ENCODE results near the gene ANKRD44.
"Not testable (repeated sequence)": the region's sequence is repeated elsewhere in the genome, so short reads cannot be mapped to it uniquely, and the experiment has no call there.

The ANKRD44 gene

DNA sequence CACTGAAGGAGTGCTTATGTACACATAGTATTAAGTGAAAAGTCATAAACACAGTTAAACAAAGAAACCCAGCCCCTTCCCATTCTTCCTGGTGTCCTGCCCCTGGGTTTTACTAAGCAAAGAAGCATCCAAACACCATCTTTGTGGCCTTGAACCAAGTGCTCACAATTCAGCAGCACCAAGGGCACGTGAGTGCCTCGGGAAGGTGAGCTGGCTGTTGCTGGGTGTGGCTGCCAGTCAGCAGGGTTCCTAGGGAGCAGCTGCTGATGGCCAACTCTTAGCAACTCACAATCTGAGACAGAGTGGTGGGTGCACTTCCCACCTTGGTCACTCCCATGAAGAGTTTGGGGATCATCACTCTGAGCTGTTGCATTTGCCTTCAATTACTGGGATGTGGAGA, 286.4 kb downstream of the ANKRD44 start:
- no peak for DNase-seq (ENCODE audit: low spot score)

DNA sequence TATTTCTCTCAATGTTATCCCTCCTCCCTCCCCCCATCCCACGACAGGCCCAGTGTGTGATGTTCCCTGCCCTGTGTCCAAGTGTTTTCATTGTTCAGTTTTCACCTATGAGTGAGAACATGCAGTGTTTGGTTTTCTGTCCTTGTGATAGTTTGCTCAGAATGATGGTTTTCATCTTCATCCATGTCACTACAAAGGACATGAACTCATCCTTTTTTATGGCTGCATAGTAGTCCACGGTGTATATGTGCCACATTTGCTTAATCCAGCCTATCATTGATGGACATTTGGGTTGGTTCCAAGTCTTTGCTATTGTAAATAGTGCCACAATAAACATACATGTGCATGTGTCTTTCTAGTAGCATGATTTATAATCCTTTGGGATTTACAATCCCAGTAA, 289.7 kb downstream of the ANKRD44 start:
- not testable (repeated sequence) for DNase-seq (ENCODE audit: low spot score)

GRCh38 chr2:197013098-197013497, 297.5 kb downstream of the ANKRD44 start:
- no peak for DNase-seq (ENCODE audit: low spot score)

DNA sequence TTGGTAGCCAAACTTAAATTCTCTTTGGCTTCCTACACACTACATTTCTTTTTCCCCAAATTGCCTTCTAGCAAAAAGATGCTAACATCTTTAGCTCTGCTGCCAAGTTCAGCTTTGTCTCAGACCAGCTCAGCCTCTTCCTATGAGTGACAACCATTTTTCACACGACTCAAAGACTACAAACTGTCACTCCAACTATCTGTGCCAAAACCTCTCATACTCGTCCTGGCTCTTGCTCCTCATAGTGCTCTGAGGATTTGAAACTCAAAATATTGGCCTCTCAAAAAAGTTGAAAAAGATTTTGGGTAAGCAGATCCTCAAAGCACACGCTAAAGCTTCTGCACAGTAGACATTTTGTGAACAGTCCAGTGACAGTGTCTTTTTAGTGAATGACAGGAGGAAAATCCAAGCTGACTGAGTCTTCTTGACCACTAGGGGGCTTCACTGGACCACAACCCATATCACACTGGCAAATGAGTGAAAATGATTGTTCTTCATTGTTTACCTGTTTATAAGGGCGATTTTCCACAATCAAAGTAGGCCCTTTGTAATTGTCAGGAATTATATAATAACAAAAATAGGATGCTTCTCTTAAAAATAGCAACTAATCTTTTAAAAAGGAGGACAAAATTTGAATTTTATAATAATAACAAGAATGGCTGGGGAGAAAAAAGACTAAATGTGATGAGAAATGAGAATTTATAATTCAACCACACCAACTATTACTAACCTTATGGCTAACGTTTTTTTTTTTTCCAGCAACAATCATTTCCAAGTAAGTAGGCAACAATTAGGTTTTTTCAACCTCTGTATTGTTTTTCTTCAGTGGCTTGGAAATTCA, 298.6 kb downstream of the ANKRD44 start:
- peak; percentile 46 for DNase-seq (ENCODE audit: low spot score)

- no peak for DNase-seq (ENCODE audit: low spot score)
Observed at GRCh38 chr2:197011021-197011417, 299.6 kb downstream of the ANKRD44 start.

- DNase-seq (ENCODE audit: low spot score) = no peak
Observed at GRCh38 chr2:197010200-197011020, 300.2 kb downstream of the ANKRD44 start.

DNA sequence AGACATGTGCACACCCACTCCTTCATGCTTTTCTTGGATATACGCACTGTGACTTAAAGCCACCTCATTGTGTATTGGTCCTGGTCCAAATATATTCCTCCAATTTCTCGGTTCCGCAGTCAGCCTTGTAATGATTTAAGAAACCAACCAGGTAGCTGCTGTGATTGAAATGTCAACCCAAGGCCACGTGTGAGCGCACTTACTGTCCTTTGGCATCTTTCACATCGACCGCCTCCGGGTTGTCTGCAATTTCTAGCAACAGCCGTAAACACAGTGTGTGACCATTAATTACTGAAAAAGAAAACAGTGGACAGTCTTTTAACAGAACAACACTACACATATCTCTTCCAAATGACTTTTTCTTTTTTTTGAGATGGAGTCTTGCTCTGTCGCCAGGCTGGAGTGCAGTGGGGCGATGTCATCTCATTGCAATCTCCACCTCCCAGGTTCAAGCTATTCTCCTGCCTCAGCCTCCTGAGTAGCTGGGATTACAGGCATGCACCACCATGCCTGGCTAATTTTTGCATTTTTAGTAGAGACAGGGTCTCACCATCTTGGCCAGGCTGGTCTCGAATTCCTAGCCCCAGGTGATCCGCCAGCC, 301.7 kb downstream of the ANKRD44 start:
- DNase-seq (ENCODE audit: low spot score) = not testable (repeated sequence)

- peak; percentile 6 for DNase-seq (ENCODE audit: low spot score)
Observed at GRCh38 chr2:197007716-197008628, 302.6 kb downstream of the ANKRD44 start.

- DNase-seq (ENCODE audit: low spot score) = no peak
Observed at GRCh38 chr2:197001921-197002320, 308.7 kb downstream of the ANKRD44 start.

- DNase-seq (ENCODE audit: low spot score) = no peak
Observed at GRCh38 chr2:196995757-196996314, 314.7 kb downstream of the ANKRD44 start.

GRCh38 chr2:196994764-196995163, 315.8 kb downstream of the ANKRD44 start:
- DNase-seq (ENCODE audit: low spot score) = no peak

DNA sequence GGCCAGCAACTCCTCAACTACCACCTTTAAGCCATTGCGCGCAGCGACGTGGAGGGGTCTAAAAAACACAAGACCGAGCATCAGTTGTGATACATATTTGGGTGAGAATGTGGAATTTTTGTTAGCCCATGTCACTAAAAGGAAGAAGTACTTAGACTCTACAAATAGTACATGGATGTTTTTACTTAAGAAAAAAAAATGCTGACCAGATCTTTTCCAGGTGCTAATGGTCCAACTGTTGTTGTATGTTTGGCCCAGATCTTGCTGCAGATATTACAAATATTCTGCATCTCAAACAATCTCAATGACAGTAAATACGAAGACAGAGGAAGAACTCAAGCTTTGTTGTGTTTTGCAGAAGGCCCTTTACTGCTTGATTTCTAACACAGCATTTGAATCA, 317.0 kb downstream of the ANKRD44 start:
- DNase-seq (ENCODE audit: low spot score) = no peak

GRCh38 chr2:196992466-196992865, 318.1 kb downstream of the ANKRD44 start:
- no peak for DNase-seq (ENCODE audit: low spot score)

GRCh38 chr2:196990788-196991461, 319.7 kb downstream of the ANKRD44 start:
- no peak for DNase-seq (ENCODE audit: low spot score)

DNA sequence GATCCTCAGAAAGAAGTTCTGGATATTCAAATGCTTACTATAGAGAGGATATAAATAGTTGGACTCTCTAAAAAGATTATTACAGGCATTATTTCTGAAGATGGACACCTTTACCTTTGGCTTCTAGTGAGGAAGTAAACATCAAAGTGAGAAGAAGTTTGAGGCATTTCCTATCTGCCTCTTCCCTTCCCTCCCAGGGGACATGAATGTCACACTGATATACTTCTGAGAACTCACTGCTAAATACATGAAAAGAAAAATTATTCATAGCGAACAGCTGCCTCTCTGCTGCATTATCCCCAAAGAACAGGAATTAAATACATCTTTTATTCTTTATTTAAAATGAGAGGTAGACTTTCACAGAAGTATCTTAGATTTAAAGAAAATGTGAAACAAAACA, 320.5 kb downstream of the ANKRD44 start:
- DNase-seq (ENCODE audit: low spot score) = no peak

DNA sequence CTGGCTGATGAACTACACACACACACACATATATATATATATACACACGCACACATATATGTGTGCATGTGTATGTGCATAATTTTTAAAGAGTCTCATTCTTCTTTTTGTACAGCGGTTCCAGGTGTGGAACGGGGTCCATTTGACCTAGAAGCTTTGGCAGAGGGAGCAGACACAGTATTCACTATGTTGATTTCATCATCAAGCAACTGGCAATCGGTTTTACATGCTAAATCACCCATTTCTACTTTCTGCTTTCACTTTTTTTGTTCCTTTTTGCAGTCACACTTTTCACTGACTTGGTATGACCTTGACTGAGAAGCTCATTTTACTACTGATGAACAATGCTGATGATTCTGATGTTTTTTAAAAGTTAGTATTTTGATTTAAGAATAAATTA, 321.1 kb downstream of the ANKRD44 start:
- DNase-seq (ENCODE audit: low spot score) = no peak

DNA sequence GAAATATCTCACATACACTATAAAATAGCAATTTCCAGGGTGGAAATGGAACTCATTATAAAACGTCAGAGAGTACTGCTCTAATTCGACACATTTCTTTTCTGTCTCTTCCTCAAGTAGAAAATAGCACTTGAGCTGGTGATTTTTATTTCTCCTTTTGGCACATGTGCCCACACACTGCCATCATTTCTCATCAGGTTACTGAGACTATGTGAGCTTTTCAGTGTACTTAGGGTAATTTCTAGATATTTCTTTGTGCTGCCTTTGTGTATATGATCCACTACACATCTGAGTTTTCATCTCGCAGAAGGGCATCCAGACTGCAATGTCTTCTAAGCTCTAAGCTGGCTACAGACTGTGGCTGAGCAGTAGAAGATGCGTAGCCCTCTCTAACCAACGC, 321.9 kb downstream of the ANKRD44 start:
- no peak for DNase-seq (ENCODE audit: low spot score)

- peak; percentile 78 for DNase-seq (ENCODE audit: low spot score)
Observed at GRCh38 chr2:196987649-196988364, 322.8 kb downstream of the ANKRD44 start.

DNA sequence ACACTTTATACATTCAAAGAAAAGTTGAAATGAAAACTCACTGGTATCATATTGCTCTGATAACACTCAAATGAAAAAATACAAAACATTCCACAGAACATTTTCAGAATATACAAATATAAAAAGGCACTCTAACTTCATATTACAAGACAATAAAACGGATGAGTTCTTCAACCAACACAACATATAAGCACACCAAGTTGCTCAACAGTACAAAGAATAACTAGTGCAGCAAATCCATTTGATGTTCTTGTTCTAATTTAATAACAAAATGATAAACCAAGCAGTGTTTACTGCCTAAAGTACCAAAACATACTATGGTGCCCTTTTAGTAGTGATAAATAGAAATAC, 323.3 kb downstream of the ANKRD44 start:
- DNase-seq (ENCODE audit: low spot score) = no peak

DNA sequence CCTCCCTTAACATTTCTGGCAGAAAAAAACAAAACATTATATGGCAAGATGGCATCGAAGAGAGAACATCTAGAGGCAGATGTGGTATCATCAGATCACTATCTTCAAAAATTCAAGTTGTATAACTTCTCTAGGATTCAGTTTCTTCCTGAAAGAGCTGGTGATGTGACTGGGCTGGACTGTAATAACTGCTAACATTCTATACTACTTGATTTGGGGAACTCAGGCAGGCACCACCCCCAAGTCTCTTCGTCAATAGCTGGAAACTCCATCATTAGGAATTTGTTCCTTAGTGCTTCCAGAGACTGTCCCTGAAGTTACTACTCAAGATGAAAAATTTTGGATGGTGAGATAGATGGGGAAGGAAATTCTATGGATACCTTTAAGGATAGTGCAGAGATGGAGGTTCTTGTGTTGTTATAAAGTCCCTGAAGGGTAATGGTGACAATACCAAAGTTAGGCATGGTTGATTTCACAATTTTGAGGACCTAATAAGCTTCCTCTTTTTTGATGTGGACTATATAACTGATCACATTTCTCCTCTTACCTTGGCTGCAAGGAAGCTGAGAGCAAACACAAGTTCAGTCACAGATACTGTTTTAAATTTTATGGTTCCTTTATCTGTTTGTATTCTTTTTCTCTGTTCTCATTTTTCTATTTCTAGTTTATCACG, 324.9 kb downstream of the ANKRD44 start:
- DNase-seq (ENCODE audit: low spot score) = no peak
